ENCODE results near the gene WDFY3.

Gene WDFY3

DNA sequence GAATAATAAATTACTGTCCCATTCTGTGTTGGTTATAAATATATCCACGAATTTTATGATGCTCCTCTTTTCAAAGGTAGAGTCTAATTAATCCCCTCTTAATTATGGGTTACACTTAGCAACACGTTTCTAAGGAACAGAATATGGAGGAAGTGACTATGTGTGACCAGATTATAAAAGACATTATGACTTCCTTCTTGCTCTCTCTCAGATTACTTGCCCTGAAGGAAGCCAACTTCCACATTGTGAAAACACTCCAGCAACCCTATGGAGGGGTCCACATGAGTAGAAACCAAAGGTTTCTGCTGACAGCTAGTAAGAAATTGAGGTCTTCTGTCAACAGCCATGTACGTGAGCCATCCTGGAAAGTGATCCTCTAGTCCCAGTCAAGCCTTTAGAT is 59.3 kb downstream of the WDFY3 start:
- DNase-seq: no peak

DNA sequence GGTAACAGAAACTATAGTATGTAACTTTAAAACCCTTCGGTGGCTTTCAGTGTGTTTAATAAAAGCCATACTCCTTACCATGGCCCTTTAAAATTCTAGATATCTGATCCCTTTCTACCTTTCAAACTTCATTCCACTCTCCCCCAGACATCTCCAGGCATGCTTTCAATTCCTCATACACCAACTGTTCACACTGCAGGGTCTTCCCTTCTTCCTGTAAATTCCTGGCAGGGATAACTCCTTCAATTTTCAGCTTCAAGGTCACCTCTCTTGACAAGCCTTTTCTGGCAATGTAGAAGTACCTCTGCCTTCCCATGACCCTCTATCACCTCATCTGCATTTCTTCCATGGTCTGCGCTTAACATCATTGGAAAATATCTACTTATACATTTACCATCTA is 60.8 kb downstream of the WDFY3 start:
- DNase-seq: no peak

DNA sequence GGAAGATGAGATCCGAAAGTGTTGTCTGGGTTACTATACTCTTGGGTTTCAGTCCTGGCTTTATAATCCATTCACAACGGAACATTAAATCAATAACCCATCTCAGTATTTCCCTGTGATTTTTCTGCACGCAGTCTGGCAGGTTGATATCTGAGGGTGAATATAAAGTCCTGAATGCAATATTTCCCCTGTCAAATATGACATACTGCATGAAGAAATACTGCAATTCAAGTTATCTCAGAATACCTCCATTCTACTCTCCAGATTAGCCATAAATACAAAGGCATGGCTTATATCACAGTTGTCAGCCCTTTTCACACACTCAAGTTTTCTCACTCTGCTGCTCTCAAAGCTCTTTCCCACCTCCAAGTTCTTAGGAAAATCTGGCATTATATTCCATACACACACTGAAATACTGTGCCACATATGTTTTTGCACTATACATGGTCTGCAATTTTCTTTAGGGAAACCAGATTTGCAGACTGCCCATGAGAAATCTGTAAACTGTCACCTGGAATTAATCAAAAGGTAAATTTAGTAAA is 64.7 kb downstream of the WDFY3 start:
- DNase-seq: no peak

DNA sequence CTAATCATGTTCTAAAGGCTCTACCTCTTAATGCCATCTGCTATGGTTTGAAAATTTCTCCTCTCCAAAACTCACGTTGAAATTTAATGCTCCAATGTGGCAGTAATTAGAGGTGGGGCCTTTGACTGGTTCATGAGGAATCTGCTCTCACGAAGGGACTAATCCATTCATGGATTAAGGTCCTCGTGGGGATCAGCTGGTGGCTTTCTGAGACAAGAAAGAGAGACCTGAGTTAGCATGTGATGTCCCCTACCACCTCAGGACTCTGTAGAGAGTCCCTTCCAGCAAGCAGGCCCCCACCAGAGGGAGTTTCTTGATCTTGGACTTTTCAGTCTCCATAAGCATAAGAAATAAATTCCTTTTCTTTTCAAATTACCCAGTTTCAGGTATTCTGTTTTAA is 65.3 kb downstream of the WDFY3 start:
- DNase-seq: no peak

DNA sequence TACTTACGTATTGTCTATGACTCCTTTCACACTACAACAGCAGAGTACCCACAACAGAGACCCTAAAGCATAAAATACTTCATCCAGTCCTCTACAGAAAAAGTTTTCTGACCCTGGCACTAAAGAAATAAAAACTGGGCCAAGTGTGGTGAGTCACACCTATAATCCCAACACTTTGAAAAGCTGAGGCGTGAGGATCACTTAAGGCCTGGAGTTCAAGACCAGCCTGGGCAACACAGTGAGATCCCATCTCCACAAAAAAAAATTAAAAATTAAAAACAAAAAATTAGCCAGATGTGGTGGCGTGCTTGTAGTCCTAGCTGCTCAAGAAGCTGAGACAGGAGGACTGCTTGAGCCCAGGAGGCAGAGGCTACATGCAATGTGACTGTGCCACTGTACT is 66.9 kb downstream of the WDFY3 start:
- no peak for DNase-seq

DNA sequence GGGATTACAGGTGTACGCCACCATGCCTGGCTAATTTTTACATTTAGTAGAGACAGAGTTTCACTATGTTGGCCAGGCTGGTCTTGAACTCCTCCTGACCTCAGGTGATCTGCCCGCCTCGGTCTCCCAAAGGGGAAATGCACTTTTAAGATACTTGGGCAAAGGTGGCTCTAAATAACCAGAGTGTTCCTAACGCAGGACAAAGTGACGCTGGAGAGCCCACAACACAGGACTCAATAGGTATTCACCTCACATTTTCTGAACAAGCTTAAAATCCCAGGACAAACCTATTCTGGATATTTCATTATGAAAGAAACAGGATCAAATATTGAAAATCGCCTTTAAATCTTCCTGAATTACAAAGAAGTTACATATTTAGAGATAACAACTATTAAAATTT is 69.0 kb downstream of the WDFY3 start:
- no peak for DNase-seq

DNA sequence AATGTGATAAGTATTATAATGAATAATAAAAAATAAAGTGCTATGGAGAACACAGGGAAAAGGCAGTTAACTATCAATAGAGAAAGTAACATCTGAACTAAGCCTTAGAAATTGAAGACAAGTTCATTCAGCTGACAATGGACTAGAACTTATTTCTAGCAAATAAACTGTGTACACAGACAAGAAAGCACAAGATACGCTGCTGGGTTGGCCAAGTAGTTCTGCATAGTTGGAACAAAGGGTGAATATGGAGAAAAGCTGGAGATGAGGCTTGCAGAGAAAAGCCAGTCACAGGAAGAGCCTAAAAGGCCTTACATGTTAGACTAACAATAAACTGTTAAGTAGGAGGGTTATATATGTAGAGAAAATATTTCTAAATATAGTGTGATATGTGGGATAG is 71.2 kb downstream of the WDFY3 start:
- DNase-seq: no peak

DNA sequence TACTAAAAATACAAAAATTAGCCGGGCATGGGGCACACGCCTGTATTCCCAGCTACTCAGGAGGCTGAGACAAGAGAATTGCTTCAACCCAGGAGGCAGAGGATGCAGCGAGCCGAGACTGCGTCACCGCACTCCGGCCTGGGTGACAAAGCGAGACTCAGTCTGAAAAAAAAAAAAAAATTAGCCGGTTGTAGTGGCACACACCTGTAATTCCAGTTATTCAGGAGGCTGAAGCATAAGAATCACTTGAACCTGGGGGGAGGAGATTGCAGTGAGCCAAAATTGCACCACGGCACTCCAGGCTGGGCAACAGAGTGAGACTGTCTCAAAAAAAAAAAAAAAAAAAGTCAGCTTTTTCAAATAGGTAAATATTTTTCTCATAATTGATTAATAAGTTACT is 71.9 kb downstream of the WDFY3 start:
- no peak for DNase-seq

DNA sequence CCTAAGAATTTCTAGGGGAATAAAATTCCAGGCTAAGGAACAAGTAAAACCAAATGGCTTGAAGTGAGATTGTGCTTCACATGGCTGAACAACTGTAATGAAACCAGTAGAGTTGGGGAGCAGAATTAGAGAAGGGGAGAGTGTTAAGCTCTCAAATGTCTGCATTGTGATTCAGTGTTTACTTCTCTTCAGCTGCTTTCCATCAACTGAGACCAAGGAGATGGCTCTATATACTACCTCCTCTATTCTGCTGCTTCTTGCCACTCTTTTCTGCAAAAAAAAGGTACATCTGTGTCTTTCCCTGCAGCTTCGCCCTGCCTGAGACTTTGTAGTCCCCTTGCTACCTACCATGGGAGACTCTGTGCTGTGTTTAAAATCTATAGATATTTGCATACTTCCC is 73.5 kb downstream of the WDFY3 start:
- DNase-seq: no peak

DNA sequence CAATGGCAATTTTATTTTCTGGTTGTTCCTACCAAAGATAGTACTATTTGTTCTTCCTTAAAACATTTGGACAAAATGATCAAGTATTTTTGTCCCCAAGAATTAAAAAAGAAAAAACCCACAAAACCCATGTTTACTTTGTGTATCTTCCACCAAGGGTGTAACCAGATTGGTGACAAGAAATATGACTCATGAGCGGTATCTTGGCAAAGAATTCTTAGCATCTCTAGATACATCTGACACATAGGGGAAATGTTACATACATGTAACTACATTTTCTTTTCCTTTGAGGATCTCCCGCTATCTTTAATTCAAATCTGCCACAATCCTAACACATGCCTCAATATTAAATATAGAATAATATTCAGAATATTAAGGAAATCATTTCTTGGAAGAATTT is 78.7 kb downstream of the WDFY3 start:
- peak; percentile 14 for DNase-seq

DNA sequence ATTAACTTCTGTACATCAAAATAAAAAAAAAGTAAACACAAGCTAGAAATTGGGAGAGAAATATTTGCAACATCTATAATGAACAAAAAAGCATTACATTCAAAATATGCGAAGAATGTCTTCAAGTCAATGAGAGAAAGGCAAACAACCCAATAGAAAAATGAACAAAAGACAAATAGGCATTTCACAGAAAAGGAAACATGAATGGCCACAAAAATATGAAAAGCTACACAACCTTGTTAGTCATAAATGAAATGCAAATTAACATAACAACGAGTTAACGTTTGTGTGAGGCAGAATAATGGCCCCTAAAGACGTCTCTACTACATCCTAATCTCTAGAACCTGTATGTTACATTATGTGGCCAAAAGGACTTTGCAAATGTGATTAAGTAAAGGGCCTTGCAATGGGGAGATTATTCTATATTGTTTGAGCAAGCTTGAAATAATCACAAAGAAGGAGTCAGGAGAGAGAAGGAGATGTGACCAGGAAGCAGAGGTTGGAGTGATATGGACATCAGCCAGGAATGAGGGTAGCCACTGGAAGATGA is 86.8 kb downstream of the WDFY3 start:
- no peak for DNase-seq

DNA sequence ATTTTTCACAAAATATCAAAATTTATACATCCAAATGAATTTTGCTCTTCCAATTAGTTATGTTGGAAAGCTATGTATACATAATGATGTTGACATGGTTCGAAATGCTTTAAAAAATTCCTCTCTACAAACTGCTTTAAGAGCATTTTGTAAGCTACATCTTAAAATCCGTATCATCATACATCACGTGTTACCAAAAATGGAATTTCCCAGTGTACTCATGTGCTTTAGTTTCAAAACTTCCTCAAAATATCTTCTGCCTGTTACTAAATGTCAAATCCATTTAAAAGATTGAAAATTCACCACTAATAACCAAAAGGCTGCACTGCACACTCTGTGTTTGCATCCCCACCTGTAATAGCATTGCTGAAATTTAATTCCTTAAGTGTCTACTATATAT is 87.9 kb downstream of the WDFY3 start:
- no peak for DNase-seq

DNA sequence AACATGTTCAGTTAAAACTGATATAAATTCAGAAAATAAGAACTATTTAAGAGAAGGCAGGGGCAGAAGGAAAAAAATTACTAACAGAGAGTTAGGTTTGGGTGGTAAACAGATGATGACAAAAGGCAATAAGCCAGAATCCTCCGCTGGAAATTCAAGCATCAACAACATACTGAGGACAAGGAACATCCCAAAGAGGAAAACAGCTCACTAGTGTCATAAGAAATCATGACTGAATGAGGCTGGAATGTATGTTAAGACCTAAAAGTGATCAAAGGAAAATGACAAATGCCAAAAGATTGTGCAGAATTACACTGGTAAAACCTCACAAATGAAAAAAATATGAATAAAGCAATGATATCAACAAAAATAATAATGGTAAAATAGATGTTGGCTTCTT is 88.4 kb downstream of the WDFY3 start:
- DNase-seq: peak; percentile 42

DNA sequence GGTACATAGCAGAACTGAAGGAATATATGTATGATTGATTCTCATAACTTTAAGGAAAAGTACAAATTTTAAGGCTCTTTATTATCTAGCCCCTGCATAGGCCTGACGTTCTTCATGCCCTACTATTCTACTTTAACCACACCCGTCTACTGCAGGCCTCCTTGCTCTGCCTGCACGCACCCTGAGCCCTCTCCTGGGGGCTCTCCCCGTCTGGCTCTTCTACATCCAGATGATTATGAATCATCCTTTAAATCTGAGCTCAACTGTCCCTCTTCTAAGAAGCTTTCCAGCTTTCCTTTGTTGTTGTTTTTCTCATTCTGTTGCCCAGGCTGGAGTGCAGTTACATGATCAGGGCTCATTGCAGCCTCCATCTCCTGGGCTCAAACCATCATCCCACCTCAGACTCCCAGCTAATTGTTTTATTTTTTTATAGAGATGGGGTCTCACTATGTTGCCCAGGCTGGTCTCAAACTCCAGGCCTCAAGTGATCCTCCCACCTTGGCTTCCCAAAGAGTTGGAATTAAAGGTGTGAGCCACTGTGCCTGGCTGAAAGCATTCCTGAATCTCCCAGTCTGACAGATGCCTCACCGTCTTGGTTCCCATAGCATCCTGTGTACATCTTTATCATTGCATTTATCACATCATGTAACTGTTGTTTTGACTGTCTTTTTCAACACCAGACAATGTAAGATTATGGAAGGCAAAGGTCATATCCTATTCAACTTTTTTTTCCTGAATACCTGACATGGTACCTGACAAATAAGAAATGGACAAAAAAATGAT is 89.2 kb downstream of the WDFY3 start:
- DNase-seq: peak; percentile 46

DNA sequence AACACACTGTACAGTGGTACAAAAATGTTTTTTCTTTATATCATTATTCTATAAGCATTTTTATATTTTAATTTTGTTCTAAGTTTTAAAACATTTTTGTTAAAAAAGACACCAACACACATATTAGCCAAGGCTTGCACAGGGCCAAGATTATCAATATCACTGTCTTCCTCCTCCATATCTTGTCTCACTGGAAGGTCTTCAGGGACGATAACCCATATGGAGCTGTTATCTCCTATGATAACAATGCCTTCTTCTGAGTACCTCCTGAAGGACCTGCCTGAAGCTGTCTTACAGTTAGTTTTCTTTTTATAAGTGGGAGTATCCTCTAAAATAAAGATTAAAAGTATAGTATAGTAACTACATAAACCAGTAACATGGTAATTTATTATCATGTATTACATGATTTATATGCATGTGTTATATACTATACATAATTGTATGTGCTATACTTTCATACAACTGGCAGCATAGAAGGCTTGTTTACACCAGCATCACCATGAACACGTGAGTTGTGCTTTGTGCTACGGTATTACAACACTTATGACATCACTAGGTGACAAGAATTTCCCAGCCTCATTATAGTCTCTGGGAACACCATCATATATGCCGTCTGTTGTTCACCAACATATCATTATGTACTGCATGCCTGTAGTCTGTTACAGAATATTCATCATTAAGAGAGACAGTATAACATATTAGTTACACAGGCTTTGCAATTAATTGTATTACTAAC is 90.7 kb downstream of the WDFY3 start:
- DNase-seq: no peak

DNA sequence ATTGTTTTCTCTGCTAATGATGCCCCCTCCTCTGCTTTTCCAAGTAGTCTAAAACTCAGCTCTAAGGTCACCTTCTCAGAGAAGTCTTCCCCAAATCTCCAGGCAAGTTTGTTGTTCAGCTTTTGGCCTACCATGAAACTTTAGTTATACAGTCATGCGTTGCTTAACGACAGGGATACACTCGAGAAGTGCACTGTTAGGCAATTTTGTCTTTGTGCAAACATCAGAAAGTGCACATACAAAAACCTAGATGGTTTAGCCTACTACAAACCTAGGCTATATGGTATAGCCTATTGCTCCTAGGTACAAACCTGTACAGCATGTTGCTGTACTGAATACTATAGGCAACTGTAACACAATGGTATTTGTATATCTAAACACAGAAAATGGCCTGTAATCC is 91.9 kb downstream of the WDFY3 start:
- DNase-seq: no peak

DNA sequence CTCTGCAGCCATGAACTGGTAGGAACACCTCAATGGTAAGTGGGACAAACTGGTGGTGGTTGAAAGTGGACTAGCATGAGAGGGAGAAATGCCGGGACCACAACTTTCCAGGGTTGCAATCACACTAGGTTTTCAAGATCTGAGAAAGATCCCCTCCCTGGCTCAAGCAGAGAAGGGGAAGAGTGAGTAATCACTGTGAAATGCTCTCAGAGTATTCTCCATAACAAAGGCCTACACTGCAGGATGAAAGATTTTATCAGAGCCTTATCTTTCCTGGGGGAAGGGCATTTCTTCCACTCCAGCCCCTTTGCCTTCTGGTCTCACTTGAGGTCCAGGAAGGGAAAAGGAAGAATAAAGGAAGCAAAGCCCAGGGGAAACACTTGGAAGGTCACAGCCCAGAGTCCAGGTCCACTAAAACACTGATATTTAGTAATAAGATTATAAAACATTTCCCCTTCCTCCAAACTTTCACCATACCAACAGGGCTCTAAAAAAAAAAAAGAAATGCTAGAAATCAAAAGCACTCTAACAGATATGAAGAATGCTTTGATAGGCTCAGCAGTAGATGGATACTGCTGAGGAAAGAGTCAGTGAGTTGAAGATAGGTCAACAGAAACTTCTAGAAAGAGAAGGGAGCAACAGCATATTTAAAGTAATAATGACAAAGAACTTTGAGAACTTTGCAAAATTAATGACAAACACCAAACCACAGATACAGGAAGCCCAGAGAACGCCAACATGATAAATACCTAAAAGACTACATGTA is 95.9 kb downstream of the WDFY3 start:
- peak; percentile 84 for DNase-seq

DNA sequence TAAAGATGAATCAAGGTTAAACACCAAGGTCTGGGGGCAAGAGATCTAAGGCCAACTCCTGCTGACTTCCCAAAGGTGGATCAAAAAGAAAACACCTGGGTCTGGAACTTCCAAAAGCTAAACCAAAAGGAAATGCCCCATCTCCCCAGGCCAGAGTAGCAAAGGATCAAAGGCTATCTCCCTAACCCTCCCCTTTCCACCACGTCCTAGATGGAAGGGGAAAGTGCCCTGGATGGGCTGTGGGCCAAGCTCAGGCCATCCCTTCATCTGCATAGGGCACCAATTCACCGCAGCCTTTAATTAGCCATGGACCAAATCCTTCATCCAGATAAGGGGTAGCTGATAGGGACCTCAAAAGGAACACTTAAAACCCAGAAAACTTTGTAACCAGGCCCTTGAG is 100.2 kb downstream of the WDFY3 start:
- DNase-seq: no peak

DNA sequence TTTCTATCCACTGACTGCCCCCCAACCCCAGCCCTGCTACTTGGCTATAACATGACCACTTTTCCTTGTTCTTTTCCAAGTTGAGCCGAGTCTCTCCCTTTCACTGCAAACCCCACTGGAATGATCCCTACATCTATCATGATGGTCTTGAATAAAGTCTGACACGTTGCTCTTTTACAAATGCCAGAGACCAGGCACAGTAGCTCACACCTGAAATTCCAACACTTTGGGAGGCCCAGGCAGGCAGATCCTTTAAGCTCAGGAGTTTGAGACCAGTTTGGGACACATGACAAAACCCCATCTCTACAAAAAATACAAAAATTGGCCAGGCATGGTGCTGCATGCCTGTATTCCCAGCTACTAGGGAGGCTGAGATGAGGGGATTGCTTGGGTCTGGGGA is 100.9 kb downstream of the WDFY3 start:
- DNase-seq: no peak

DNA sequence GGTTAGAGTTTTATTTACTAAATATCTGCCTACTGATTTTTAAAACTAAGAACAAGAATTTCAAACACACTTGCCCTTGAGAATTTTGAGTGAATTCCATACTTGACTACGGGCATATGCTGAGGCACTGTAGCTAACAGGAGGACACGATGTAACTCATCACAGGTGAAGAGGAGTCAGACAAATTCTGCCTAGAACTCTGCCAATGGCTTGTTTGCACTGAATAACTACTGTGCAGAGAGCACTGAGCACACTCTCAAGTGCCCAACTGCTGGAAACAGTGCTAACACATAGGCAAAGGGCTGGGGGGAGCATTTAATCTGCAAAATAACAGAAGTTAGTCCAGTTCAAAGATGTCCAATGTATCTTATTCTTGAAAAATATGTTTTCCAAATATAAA is 104.4 kb downstream of the WDFY3 start:
- no peak for DNase-seq

DNA sequence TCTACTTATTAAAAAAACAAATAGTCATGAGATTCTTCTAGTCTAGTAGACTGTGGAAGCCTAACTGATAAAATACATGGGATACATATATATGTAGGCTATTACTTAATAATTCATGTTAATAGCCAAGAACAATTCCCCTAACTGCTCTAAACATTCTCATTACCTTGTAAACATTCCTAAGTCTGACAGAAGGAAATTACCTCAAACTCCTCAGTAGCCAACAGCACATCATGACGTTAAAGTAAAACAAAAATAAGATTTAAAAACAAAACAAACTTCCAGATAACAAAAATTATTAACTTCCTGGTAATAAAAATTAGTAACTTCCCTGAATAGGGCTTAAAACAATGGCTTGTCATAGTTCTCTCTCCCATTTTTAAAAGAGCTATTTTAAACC is 109.2 kb downstream of the WDFY3 start:
- no peak for DNase-seq

DNA sequence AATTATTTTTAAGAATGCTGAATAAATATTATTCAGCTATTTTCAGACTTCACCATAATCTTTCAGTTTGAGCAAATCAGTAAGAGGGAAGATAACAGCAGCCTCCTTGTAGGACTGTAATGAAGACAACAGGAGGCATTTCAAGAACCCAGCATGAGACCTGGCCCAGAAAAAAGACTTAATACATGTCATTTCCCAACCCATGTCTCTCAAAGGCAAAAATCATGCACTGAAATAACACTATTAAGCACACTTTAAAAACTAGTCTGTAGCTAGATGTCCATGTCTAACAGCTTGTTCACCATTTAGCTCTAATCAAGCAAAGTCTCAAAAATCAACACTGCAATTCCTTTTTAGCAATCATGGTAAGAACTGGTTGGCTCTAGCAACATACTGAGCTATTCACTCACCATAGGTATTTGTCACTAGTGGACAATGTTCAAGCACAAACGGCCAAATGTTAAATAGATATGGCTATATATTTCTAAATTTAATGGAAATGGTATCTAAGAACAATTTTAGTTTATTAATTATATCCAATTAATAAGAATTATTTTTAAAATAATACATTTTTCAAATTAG is 109.9 kb downstream of the WDFY3 start:
- DNase-seq: no peak

DNA sequence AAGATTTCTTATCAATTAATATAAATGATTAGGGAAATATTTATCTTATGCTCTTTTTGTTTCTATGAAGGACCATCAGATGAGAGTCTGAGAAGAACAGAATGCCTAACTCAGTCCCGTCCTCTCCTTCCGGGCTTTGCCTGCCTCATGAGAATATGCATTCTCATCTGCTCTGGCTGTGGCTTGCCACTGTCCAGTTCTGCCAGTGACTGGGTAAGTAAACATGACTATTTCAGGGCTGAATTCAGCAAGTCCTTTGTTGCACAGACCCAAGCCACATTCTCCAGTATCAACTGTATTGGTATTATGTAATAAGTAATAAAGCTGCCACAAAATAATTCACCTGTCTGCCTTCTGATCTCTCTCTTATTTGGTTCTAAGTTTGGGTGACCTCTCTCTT is 110.7 kb downstream of the WDFY3 start:
- DNase-seq: no peak
